NCI-H526 (cell line): ENCODE measurements around the gene KIFC3.
"Not testable (repeated sequence)": the region's sequence is repeated elsewhere in the genome, so short reads cannot be mapped to it uniquely, and the experiment has no call there.

Experiments
- DNase-seq, 2 experiments: peaks; one replicate each; lab custom pipeline; 2025; lab: John Stamatoyannopoulos, UW

Gene KIFC3

GRCh38 chr16:57825298-57826044 is 23.2 kb upstream of the KIFC3 start:
- DNase-seq = no peak

DNA sequence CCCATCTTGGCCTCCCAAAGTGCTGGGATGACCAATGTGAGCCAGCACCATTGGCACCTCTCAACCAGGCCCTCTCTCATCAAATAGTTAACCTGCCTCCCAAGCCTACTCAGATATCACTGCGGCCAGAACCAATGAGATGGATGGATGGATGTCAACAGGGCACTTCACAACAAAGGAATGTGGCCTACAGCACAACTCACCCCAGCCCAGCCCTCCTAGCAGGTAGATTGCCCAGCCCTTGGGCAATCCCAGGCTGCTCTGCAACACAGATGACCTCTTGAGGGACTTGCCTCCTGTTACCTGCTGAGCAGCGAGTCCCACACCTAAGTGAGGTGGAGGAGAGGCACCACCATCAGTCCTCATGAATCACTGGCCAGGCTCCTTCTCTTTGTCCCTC is 22.6 kb upstream of the KIFC3 start:
- no peak for DNase-seq

GRCh38 chr16:57823836-57824235 is 21.5 kb upstream of the KIFC3 start:
- DNase-seq = no peak

DNA sequence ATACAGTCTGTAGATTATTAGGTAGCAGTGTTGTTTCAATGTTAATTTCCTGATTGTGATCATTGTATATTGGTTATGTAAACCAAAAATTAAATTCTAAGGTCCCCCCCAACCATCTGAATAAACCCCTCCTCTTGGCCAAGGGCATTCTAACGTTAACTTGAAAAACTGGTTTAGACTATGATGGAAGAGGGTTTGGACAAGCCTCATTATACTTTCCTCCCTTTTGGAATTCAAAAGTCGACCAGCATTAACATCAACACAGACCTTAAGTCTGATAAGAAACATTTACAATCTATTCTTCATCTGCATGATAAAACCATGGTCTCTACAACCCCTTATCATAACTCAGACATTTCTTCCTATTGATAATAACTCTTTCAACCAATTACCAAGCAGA is 20.6 kb upstream of the KIFC3 start:
- DNase-seq = no peak

- no peak for DNase-seq
These were observed 19.8 kb upstream of the KIFC3 start for GRCh38 chr16:57822018-57822553.

DNA sequence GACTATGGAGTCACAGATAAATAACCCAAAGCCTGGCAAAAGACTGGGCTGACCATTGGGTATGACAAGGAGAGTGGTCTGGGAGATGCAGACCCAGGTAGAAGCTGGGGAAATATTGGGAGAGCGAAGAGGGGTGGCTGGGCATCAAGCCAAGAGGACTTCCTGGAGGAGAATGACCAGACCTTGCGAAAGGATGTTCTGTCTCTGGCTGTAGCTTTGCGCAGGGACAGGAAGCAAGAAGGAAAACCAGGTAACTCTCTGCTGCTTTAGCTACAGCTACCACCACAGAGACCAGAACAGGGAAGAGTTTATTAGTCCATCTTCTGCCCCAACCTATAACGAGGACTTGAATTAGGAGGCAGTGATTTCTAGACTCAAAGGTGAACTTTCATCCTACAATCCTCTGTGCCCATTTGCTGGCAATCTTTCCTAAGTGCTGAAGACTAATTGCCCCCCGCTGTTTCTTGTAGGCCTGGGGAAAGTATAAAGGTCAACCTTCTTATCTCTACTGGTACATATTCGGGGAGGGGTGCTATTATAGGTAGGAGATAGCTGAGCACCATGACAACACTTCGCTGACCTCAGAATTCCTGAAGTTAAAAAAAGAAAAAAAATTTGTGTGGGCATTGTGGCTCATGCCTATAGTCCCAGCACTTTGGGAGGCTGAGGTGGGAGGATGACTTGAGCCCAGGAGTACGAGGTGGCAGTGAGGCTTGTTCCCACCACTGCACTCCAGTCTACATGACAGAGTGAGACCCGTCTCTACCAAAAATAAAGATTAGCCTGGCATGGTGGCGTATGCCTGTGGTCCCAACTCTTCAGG is 19.1 kb upstream of the KIFC3 start:
- no peak for DNase-seq

GRCh38 chr16:57818377-57819064 is 16.2 kb upstream of the KIFC3 start:
- DNase-seq = no peak

DNA sequence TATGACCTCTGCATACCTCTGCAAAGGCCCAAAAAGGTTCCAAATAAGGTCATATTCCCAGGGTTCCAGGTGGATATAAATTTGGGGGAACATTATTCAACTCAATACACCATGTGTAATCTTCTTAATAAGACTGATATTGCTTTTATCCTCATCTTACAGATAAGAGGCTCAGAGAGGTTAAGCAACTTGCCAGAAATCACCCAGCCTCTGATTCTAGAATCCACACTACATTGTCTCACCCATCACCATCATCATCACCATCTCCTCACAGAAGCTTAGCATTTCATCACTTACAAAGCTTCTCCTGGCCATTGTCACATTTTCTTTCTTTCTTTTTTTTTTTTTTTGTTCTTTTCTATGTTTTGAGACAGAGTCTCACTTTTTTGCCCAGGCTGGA is 15.4 kb upstream of the KIFC3 start:
- DNase-seq = no peak

- DNase-seq = peak in 1 of 2 experiments; percentile 40
These were observed 13.9 kb upstream of the KIFC3 start for GRCh38 chr16:57815987-57816745.

DNA sequence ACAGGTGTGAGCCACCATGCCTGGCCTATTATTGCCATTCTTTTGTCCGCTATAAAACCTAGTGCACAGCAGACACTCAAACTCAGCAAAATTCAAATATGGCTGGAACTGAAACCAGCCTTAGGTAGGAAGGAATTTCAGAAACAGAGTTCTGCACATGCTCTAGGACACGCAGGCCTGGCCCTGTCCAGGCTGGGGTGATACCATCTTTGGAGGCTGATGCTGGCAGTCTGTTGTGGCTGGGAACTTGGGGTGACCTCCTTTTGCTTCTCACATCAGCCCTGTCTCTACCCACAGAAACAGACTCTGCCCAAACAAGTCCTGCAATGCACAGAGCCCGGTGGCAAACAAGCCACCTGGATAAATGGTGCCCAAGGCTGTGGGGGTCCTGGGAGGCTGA is 12.6 kb upstream of the KIFC3 start:
- DNase-seq = no peak

- no peak for DNase-seq
These were observed 11.2 kb upstream of the KIFC3 start for GRCh38 chr16:57813466-57813865.

DNA sequence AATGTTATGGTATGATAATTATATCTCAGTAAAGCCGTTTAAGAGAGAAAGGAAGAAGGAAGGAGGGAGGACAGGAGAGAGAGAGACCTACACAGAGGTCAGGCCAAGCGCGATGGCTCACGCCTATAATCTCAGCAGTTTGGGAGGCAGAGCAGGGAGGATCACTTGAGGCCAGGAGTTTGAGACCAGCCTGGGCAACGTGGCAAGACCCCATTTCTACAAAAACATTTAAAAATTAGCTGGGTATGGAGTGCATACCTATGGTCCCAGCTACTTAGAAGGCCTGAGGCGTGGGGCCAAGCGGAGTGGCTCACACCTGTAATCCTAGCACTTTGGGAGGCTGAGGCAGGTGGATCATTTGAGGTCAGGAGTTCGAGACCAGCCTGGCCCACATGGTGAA is 9.0 kb upstream of the KIFC3 start:
- DNase-seq = not testable (repeated sequence)

DNA sequence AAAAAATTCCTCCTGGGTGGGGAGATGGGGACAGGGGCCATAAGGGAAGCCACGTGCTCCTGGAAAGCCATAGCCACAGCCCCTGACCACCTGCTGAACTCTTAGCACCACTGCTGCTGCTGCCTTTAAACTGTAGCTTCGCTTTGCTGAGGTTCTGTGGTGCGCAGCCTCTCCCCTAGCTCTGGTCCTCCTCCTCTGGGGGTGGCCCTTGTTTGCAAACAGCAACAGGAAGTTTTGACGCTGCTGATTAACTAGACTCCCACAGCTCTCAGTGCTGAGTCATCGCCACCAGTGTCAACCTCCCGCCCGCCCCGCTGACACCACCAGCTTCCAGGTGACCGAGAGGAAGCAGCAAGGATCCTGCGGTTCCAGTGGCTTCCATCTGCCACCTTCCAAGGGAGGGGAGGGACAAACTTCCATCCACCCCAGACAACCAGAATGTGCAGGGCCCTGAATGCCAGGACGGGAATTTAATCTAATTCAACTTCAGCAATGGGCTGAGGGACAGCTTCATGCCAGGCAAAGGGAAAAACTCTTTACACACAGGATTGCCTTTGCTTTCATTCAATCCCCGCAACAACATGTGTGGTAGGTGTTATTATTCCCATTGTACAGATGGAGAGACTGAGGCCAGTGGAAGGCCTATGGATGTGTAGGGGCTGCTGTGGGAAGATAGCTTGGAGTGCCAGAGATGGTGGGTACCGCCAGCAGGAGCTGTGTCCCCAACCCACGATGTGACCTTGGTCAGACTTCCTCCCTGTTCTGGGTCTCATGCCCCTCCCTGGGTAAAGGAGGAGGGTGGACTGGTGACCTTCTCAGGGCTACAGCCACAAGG is 8.1 kb upstream of the KIFC3 start:
- no peak for DNase-seq

DNA sequence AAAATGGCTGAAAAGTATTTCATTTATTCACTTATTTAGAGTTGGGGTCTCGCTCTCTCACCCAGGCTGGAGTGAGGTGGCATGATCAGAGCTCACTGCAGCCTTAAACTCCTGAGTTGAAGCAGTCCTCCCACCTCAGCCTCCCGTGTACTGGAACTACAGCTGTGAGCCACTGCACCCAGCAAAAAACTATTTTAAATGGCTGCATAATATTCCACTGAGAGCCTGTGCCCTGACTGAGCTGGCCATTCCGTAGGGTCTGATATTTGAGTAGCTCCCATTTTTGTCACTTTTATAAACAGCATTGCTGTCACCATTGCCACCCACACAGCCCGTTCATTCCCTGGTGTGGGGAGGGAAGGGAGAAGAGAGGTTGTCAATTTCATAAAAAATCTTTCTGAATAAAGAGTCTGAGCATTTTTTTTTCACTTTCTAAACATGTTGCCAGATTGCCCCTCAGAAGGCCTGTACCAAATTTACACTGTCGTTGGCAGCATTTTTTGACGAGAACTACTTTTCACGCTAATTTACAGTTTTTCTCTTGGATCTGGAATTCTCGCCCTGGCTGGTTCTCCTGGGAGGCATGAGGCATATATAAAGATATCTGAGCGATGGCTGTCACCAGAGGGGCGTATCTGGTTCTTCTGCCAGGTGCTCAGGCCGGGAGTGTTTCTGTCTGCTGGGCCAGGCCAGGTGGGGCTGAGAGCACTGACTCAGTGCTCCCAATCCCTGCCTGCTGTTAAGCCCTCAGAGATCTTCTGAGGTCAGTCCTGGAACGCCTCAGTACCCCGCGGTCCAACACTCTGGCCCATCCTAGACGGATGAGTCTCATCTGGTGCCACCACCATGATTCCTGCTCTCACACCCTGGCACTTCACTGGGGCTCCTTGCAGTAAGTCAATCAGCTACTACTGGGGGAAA is 7.2 kb upstream of the KIFC3 start:
- DNase-seq = no peak

DNA sequence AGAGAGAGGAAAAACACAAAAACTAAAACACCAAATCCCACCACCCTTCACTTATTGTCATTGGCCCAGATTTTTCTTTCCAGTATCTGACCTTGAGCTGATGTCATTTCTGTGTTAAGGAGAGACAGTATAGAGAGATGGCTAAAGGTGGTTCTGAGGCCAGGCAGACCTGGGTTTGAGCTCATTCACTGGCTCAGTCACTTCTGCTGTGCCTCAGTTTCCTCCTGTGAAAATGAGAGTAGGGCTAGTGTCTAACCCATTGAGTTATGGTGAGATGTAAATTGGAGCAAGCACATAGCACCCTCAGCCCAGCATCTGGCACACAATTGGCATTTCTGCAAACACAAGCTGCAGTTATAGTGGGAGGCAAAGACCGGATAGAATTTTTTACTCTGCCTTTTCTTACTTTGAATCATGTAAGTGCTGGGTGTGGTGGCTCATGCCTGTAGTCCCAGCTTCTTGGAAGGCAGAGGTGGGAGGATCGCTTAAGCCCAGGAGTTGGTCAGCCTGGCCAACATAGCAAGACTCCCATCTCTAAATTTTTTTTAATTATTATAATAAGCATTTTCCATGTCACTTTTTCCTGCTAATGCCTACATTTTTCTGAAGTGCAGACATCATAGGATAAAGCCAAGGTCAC is 6.4 kb upstream of the KIFC3 start:
- no peak for DNase-seq

- peak in 1 of 2 experiments; percentile 51 for DNase-seq
These were observed 5.8 kb upstream of the KIFC3 start for GRCh38 chr16:57807968-57808528.

- no peak for DNase-seq
These were observed 5.1 kb upstream of the KIFC3 start for GRCh38 chr16:57807252-57807967.

DNA sequence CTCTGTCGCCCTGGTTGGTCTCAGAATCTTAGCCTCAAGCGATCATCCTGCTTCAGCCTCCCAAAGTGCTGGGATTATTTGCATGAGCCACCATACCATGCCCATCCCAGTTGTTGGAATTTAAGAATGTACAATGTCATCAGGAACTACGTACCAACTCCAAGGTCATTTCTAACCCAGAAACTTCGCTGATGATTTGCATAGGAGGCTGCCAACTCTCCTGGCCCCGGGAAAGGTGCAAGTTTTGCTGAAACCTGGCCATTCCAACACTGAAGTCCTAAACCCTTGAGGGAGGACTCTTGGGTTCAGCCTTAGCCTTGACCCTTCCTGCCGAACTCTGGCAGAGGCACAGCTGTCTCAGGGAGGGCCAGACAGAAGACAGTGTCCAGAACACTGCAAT is 2.9 kb upstream of the KIFC3 start:
- no peak for DNase-seq
